ENCODE results near the gene EMP3.

DNA sequence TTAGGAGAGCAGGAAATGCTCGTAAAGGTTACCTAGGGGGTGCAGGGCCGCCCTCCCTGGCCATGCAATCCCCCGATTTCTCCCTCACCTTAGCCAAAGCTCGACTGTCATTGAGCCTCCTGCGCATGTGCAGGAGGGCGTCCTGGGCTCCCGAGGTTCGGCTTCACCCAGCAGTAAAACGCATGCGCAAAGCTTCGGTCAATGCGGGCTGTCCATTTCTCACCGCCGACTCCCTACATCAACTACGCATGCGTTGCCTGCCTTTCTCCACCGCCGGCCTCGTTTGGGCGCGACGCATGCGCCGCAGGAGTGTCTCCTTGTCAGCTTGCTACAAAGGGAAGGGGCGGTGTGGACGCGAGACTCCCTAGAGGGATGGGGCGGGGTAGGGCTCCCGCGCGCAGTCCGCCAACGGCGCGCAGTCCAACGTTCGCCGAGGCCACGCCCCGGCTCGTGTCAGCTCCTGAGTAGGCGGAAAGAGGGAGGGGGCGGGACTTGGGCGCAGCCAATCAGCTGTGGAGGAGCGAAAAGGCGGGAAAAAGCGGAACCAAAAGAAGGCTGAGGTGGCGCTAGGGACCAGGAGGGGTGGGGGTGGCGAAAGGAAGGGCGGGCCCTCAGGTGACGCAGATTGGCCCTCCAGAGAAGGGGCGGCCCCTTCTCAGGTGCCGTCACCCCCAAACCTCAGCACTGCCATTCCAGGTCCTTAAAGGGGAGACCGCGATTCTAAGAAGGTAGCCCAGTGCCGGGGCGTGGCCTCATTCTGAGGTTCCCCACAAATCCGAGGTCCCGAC lies 38.7 kb downstream of the EMP3 start, which contains the start of the genes SYNGR4 and TMEM143:
- no peak for TF ChIP-seq CBFB (CRISPR knock-in tag; IDR thresholded peaks at IDR 0.05)
- 0 out of 2 replicates have a peak, but pooled peaks have one; percentile 55 for TF ChIP-seq CHCHD3 (CRISPR knock-in tag; IDR thresholded peaks at IDR 0.05)
- TF ChIP-seq, protein P1, sequence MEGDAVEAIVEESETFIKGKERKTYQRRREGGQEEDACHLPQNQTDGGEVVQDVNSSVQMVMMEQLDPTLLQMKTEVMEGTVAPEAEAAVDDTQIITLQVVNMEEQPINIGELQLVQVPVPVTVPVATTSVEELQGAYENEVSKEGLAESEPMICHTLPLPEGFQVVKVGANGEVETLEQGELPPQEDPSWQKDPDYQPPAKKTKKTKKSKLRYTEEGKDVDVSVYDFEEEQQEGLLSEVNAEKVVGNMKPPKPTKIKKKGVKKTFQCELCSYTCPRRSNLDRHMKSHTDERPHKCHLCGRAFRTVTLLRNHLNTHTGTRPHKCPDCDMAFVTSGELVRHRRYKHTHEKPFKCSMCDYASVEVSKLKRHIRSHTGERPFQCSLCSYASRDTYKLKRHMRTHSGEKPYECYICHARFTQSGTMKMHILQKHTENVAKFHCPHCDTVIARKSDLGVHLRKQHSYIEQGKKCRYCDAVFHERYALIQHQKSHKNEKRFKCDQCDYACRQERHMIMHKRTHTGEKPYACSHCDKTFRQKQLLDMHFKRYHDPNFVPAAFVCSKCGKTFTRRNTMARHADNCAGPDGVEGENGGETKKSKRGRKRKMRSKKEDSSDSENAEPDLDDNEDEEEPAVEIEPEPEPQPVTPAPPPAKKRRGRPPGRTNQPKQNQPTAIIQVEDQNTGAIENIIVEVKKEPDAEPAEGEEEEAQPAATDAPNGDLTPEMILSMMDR (IDR thresholded peaks at IDR 0.05 in 2 of 3, conservative IDR thresholded peaks at IDR 0.05 in 1 of 3; ENCODE audit: insufficient read depth in 2 of 3, low read depth in 1 of 3, low read length in 3 of 3): peak in 1 of 3 experiments; percentile 12; a peak in 1 of 6 replicates
- no peak for TF ChIP-seq RAD21 (CRISPR knock-in tag; conservative IDR thresholded peaks at IDR 0.05 in 1 of 2, IDR thresholded peaks at IDR 0.05 in 1 of 2)
- no peak for TF ChIP-seq TAF7 (tag; IDR thresholded peaks at IDR 0.05)
- TF ChIP-seq YY1 (IDR thresholded peaks at IDR 0.05; ENCODE audit: borderline replicate concordance in 1 of 3, control insufficient read depth in 1 of 3, extremely low read depth in 1 of 3, insufficient read depth in 3 of 3, insufficient read length in 1 of 3, insufficient replicate concordance in 2 of 3, low read depth in 1 of 3, low read length in 2 of 3): peak in 2 of 3 experiments; percentile 42 to 48
- TF ChIP-seq, protein P2, sequence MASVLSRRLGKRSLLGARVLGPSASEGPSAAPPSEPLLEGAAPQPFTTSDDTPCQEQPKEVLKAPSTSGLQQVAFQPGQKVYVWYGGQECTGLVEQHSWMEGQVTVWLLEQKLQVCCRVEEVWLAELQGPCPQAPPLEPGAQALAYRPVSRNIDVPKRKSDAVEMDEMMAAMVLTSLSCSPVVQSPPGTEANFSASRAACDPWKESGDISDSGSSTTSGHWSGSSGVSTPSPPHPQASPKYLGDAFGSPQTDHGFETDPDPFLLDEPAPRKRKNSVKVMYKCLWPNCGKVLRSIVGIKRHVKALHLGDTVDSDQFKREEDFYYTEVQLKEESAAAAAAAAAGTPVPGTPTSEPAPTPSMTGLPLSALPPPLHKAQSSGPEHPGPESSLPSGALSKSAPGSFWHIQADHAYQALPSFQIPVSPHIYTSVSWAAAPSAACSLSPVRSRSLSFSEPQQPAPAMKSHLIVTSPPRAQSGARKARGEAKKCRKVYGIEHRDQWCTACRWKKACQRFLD (CRISPR knock-in tag; IDR thresholded peaks at IDR 0.05): no peak
- TF ChIP-seq EZH2 (IDR thresholded peaks at IDR 0.05; ENCODE audit: borderline replicate concordance, low read depth, low read length): no peak
- peak; percentile 70 for TF ChIP-seq CREB1 (IDR thresholded peaks at IDR 0.05)
- peak; percentile 88 for TF ChIP-seq CREB1 (CRISPR knock-in tag; IDR thresholded peaks at IDR 0.05)
- TF ChIP-seq JUN (IDR thresholded peaks at IDR 0.05; ENCODE audit: borderline replicate concordance, low read depth, low read length): no peak
- no peak for TF ChIP-seq JUN (CRISPR knock-in tag; IDR thresholded peaks at IDR 0.05; ENCODE audit: borderline replicate concordance)
- TF ChIP-seq MEF2A (IDR thresholded peaks at IDR 0.05; ENCODE audit: control insufficient read depth, low read depth, low read length): no peak
- no peak for TF ChIP-seq CHD1 (IDR thresholded peaks at IDR 0.05; ENCODE audit: low read length)
- TF ChIP-seq SIRT6 (IDR thresholded peaks at IDR 0.05; ENCODE audit: low read depth, low read length): no peak
- TF ChIP-seq MAZ (CRISPR knock-in tag; conservative IDR thresholded peaks at IDR 0.05 in 1 of 2, IDR thresholded peaks at IDR 0.05 in 1 of 2): peak; percentile 67 to 86; a peak in 3 of 4 replicates

All from K562 (cell line).